GM21528 (cell line): ENCODE data around the gene GAMT.

Experiments used
- ATAC-seq: cut with Tn5 transposase; IDR thresholded peaks from one replicate; pipeline ENCODE4 v1.9.1; 2021; ENCODE audit warnings: mild to moderate bottlenecking, moderate library complexity; ENCODE audit not compliant: unreplicated experiment, low FRiP score

The GAMT gene

GRCh38 chr19:1387684-1388636 is 13.4 kb downstream of the GAMT start:
- ATAC-seq, result no peak

- ATAC-seq, result no peak
Measured at GRCh38 chr19:1386945-1387683, 14.2 kb downstream of the GAMT start.

- no peak for ATAC-seq
Measured at GRCh38 chr19:1385816-1386215, 15.5 kb downstream of the GAMT start.

GRCh38 chr19:1384478-1385110 is 16.7 kb downstream of the GAMT start:
- ATAC-seq, result no peak

- ATAC-seq, result peak; percentile 2
Measured at GRCh38 chr19:1384085-1384462, 17.3 kb downstream of the GAMT start.

GRCh38 chr19:1383312-1384084 is 17.8 kb downstream of the GAMT start, which contains the start of gene NDUFS7:
Gene NDUFS7 (plus strand): TSS chr19:1383907. CDS start chr19:1383927, 20 bp downstream.
- peak; percentile 63 for ATAC-seq

GRCh38 chr19:1383017-1383311 is 18.4 kb downstream of the GAMT start:
- ATAC-seq, result no peak

- no peak for ATAC-seq
Measured at GRCh38 chr19:1382250-1382649, 19.1 kb downstream of the GAMT start.

GRCh38 chr19:1379961-1380489 is 21.3 kb downstream of the GAMT start:
- no peak for ATAC-seq

- ATAC-seq, result no peak
Measured at GRCh38 chr19:1379126-1379905, 22.0 kb downstream of the GAMT start.

GRCh38 chr19:1377965-1378785 is 23.2 kb downstream of the GAMT start:
- no peak for ATAC-seq

- no peak for ATAC-seq
Measured at GRCh38 chr19:1377176-1377964, 24.0 kb downstream of the GAMT start.

GRCh38 chr19:1376415-1376805 is 24.9 kb downstream of the GAMT start:
- no peak for ATAC-seq

- no peak for ATAC-seq
Measured at GRCh38 chr19:1374250-1374577, 27.1 kb downstream of the GAMT start.

GRCh38 chr19:1373534-1374249 is 27.6 kb downstream of the GAMT start:
- ATAC-seq, result no peak

GRCh38 chr19:1373042-1373533 is 28.3 kb downstream of the GAMT start:
- no peak for ATAC-seq
